Activated CD8-positive, alpha-beta memory T cell treated with anti-CD3 and anti-CD28 coated beads for 24 hours (primary cell): Measurements from ENCODE around the gene SLC10A4.
"Not testable (repeated sequence)": the region's sequence is repeated elsewhere in the genome, so short reads cannot be mapped to it uniquely, and the experiment has no call there.

ENCODE experiments used
- DNase-seq: peaks from one replicate; pipeline ENCODE4 v3.0.0-alpha.2; 2020

SLC10A4 gene, protein sequence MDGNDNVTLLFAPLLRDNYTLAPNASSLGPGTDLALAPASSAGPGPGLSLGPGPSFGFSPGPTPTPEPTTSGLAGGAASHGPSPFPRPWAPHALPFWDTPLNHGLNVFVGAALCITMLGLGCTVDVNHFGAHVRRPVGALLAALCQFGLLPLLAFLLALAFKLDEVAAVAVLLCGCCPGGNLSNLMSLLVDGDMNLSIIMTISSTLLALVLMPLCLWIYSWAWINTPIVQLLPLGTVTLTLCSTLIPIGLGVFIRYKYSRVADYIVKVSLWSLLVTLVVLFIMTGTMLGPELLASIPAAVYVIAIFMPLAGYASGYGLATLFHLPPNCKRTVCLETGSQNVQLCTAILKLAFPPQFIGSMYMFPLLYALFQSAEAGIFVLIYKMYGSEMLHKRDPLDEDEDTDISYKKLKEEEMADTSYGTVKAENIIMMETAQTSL

GRCh38 chr4:48483006-48483776 is at the start of gene SLC10A4:
SLC10A4 (plus strand) TSS chr4:48483343; CDS start chr4:48483562, 219 bp downstream.
- peak; percentile 61 for DNase-seq

DNA sequence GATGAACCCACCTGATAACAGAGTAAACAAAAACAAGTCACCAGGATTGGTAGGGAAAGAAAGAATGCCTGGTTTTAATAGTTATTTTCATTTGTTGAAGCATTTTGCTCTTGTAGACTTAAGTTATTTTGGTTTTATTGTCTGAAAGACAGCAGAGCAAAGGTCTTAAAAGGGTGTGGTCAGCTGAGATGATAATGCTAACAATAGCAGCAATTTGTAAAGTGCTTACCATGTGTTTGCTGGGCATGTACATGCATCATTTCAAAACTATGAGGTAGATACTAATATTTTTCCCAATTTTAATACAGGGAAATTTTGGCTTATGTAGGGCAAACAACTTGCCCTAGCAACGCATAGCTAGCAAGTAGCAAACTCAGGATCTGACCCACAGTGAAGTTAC is 46.8 kb upstream of the SLC10A4 start:
- no peak for DNase-seq

DNA sequence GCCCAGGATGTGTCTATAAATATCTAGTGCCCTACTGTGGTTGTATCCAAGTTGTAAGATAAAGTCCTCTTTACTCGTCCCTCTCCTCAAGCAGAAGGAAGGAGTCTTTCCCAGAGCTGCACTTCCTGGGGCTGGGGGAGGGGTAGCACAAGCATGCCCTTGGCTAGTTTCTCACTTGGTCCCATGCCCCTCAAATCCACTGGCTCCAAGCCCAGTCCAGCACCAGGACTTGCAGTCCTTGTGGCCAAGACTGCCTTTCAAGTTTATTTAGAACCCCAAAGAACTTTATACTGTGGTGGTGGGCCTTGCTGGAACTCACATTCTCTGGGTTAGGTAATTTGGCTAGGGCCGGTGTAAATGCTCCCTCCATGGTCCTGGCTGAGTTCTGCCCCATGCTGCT is 43.2 kb upstream of the SLC10A4 start:
- DNase-seq: no peak

DNA sequence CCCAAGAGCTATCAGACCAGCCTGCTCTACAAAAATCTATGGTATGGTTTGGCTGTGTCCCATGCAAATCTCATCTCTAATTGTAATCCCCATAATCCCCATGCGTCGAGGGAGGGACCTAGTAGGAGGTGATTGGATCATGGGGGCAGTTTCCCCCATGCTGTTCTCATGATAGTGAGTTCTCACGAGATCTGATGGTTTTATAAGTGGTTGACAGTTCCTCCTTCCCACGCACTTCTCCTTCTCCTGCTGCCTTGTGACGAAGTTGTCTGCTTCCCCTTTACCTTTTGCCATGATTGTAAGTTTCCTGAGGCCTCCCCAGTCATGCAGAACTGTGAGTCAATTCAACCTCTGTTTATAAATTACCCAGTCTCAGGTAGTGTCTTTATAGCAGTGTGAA is 42.2 kb upstream of the SLC10A4 start:
- not testable (repeated sequence) for DNase-seq

DNA sequence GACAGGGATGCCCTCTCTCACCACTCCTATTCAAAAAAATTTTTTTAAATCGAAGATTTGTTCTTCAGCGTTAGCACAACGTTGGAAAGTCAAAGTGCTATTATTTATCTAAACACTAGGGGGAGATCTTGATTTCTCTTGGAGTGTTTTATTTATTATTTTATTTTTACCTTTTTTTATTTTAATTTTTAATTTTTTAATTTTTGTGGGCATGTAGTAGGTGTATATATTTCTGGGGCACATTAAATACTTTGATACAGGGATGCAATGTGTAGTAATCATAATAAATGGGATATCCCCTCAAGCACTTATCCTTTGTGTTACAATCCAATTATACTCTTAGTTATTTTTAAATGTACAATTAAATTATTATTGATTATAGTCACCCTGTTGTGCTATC is 37.4 kb upstream of the SLC10A4 start:
- DNase-seq: no peak

GRCh38 chr4:48446642-48447041 is 36.5 kb upstream of the SLC10A4 start:
- DNase-seq: no peak

DNA sequence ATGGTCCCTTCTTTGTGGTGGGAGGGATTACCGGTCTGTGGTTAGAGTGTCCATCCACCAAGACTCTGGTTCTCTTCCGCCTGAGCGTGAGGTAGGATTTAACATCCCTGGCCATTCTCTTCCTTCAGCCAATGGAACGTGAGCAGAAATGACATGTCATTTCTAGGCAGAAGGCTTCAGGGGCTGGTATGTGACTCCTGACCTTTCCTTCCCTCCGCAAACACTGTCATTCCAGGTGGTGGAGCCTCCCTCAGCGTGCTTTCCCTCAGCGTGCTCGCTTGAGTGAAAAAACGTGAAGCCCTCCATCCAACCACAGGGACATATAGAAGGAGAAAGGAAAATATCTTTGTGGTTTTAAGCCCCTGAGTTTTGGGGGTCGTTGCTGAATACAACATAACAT is 34.0 kb upstream of the SLC10A4 start:
- no peak for DNase-seq

- DNase-seq: no peak
Measured at GRCh38 chr4:48450740-48451139, 32.4 kb upstream of the SLC10A4 start.

DNA sequence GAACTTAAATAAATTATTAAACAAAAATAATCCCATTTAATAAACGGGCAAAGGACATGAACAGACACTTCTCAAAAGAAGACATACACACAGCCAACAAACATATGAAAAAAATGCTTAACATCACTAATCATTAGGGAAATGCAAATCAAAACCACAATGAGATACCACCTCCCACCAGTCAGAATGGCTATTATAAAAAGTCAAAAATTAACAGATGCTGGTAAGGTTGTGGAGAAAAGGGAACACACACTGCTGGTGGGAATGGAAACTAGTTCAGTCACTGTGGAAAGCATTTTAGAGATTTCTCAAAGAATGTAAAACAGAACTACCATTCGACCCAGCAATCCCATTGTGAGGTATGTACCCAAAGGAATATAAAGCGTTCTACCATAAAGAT is 31.5 kb upstream of the SLC10A4 start:
- DNase-seq: not testable (repeated sequence)

GRCh38 chr4:48454591-48454990 is 28.6 kb upstream of the SLC10A4 start:
- no peak for DNase-seq

- DNase-seq: no peak
Measured at GRCh38 chr4:48461000-48461399, 22.1 kb upstream of the SLC10A4 start.

GRCh38 chr4:48462363-48462762 is 20.8 kb upstream of the SLC10A4 start:
- no peak for DNase-seq

GRCh38 chr4:48467442-48467841 is 15.7 kb upstream of the SLC10A4 start:
- DNase-seq: no peak

GRCh38 chr4:48467891-48468290 is 15.3 kb upstream of the SLC10A4 start:
- no peak for DNase-seq

DNA sequence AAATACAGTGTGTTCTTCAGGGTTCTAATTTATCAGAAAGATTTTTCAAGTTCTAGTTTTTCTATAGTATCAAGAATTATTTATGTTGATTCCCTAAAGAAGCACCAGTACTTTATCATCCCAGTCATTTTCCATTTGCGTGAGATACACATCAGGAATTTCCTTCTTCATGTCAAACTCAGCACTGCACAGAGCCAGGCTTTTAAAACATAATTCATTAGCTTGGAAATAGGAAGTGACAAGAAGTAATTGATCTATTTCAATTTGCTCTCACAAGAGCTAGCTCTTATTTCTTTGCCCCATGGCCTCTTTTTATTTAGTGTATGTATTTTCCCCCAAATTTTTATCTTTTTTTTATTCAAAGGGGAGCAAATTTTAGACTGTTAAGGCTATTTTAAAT is 13.0 kb upstream of the SLC10A4 start:
- no peak for DNase-seq

DNA sequence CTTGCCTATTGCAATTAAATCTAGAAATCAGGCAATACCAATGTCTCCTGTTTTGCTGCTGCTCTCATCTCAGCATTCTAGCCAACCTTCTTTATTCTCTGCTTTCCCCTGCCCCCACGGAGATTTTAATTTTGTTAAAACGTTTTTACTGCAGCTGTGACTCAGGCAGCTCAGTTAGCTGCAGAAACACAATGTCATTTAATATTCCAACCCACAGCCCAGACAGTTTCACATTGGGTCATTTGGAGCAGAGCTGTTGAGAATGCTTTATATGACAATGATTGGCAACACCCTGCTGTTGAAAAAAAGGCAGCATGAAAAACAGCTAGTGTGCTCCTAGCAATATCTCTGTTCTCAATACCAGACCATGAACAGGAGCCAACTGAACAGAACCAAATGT is 12.6 kb upstream of the SLC10A4 start:
- no peak for DNase-seq

DNA sequence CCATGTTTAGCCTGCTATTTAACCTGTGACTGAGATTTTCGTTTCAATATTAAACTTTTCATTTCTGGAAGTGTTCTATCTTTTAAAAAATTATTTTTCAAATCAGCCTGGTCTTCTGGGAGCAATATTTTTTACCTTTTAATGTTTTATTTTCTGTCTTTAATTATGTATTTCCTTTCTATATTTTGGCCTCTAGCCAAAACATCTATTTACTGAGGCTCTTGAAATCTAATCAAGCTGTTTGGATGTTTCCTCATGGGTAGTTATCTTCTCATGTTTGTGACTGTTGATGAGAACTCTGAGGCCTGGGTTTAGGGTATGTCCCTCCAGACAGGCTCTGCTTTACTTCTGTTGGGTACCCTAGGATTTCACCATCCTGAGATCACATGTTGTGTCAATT is 10.3 kb upstream of the SLC10A4 start:
- DNase-seq: no peak

DNA sequence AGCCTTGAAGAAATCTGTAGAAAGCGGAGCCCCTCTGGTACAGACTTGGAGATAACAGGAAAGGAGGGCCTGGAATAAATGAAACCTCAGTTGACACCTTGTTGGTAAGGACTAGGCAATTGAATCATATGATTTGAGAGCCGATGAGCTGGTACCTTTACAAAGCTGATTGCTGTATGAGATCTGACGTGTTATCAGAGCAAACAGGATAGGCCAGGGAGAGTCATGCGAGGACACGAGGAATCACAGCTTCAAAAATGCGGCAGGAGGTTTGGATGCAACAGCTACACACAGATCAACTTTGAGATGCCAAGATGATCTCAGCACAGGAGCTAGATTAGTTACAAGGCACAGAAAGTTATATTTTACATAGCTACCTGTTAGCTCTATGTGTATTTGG is 7.4 kb upstream of the SLC10A4 start:
- DNase-seq: no peak

DNA sequence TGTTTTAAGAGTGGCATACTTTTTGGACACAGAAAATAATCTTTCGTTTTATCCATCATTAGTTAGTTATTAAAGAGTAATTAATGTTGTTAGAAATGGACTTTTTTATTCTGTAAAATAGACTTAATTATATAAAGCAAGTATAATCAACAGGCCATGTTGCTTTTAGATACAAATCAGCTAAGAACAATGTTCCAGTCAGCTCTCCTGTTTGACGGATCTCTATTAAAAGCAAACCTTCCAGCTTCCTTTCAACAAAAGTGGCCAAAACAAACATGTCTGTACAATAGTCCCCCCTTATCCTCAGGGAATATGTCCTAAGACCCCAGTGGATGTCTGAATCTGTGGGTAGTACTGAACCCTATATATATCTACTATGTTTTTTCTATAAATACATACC is 4.9 kb upstream of the SLC10A4 start:
- DNase-seq: no peak

GRCh38 chr4:48481581-48481980 is 1.6 kb upstream of the SLC10A4 start:
- DNase-seq: no peak

DNA sequence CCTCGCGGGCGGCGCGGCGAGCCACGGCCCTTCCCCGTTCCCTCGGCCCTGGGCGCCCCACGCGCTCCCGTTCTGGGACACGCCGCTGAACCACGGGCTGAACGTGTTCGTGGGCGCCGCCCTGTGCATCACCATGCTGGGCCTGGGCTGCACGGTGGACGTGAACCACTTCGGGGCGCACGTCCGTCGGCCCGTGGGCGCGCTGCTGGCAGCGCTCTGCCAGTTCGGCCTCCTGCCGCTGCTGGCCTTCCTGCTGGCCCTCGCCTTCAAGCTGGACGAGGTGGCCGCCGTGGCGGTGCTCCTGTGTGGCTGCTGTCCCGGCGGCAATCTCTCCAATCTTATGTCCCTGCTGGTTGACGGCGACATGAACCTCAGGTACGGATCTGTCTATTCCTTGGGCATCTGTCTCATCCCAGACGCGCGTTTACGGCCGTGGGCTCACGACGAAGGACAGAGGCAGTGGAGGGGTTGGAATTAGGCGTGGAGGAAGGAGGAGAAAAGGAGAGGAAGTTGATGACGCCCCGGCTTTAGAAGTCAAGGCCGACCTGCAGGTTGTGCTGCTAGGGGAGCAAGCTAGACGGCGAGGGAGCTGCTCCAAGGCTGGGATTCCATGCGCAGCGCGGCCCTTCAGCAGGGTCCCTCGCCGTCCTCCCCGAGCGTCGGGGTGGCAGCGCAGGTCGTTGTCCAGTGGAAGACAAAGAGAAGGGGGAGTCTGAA is 792 bp downstream of the SLC10A4 start:
- peak; percentile 58 for DNase-seq

- no peak for DNase-seq
Measured at GRCh38 chr4:48484494-48485168, 1.5 kb downstream of the SLC10A4 start.

DNA sequence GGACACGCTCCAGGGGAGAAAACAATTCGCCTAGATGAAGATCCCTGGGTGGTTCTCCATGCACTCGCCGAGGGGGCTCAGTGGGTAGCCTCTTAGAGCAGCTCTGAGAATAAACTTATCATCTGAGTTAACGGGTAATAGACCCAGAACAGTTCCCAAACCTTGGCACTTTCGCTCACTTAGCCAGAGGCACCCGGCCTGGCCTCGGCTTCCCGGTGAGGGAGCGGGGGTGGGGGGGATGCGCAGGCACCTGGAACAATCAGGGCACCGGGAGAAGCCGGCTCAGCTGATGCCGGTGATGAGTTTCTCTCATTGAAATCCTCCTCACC is 6.5 kb downstream of the SLC10A4 start:
- no peak for DNase-seq
